Gastrocnemius medialis (tissue), 4 donors: ENCODE results near the gene CACNG3. TPM values are rescaled to one million over a fixed set of nuclear protein-coding genes. Genes with fewer than 3 reads are reported as not detected.

ENCODE experiments used
- ATAC-seq, 2 donors: fragments of 150-250 bp; one replicate each; pipeline ENCODE4 v1.9.1; 2016
- DNase-seq, 2 donors: peaks; one replicate each; pipeline ENCODE4 v3.0.0-alpha.2; 2019
- H3K27ac ChIP-seq, 4 donors: fragments of 200-600 bp; sonication (generic); 1 replicate in 1 of 4; 2 replicates in 3 of 4; pipeline ENCODE4 v1.5.1; 2016 to 2018; ENCODE audit warnings: mild to moderate bottlenecking in 2 of 4, moderate library complexity in 1 of 4
- H3K27me3 ChIP-seq, 3 donors: fragments of 200-600 bp; sonication (generic) in 2 of 3; 1 replicate in 1 of 3; 2 replicates in 2 of 3; pipeline versions ENCODE4 v1.5.1 to v1.6.0; 2016 to 2019; ENCODE audit warnings: mild to moderate bottlenecking in 1 of 3, moderate library complexity in 1 of 3
- H3K36me3 ChIP-seq, 2 donors: fragments of 200-600 bp; sonication (generic) in 1 of 2; one replicate each; pipeline ENCODE4 v1.5.1; 2017 to 2018
- H3K4me1 ChIP-seq, 2 donors: fragments of 200-600 bp; sonication (generic) in 1 of 2; one replicate each; pipeline ENCODE4 v1.5.1; 2016 to 2017; ENCODE audit warnings: mild to moderate bottlenecking in 2 of 2
- H3K4me3 ChIP-seq, 4 donors: fragments of 200-600 bp; sonication (generic) in 3 of 4; 1 replicate in 1 of 4; 2 replicates in 3 of 4; pipeline ENCODE4 v1.5.1; 2016 to 2019; ENCODE audit warnings: mild to moderate bottlenecking in 2 of 4
- H3K9me3 ChIP-seq, 3 donors: fragments of 200-600 bp; sonication (generic) in 2 of 3; 1 replicate in 1 of 3; 2 replicates in 2 of 3; pipeline ENCODE4 v1.5.1; 2016 to 2019
- CTCF ChIP-seq, 5 experiments: fragments of 450-650 bp in 3 of 5; fragments of 200-600 bp in 2 of 5; sonication (generic) in 2 of 5; IDR thresholded peaks in 4 of 5; conservative IDR thresholded peaks in 1 of 5; 1 replicate in 4 of 5; 2 replicates in 1 of 5; pipeline ENCODE4 v1.5.1; 2016 to 2019; ENCODE audit warnings: antibody characterized with exemption in 5 of 5, mild to moderate bottlenecking in 3 of 5, moderate library complexity in 3 of 5
- POLR2A ChIP-seq, 2 donors: fragments of 450-650 bp; IDR thresholded peaks; one replicate each; pipeline ENCODE4 v1.6.1; 2017; ENCODE audit warnings: antibody characterized with exemption in 2 of 2, mild to moderate bottlenecking in 2 of 2, moderate library complexity in 2 of 2
- in situ Hi-C, 4 donors: fragments of 200-750 bp; cut with MboI; loops; one replicate each; pipeline versions ENCODE4 v1.15.0 to v1.8.0; 2017; ENCODE audit warnings: low sequenced_read_pairs in 4 of 4
- intact Hi-C: fragments of 100-400 bp; cut with DNase I; formaldehyde crosslinking; loops from one replicate; pipeline ENCODE4 v1.15.1; 2023; ENCODE audit warnings: low total_unique reads
- total RNA-seq, 4 donors: library from RNA; depleted of rRNA; stranded (reverse); fragments of >200 nt; gene quantifications; one replicate each; pipeline versions ENCODE4 v1.1.0 to v1.2.3, GENCODE V29; 2016

CACNG3 gene
- total RNA-seq, 4 donors from 2014 or later = not detected

DNA sequence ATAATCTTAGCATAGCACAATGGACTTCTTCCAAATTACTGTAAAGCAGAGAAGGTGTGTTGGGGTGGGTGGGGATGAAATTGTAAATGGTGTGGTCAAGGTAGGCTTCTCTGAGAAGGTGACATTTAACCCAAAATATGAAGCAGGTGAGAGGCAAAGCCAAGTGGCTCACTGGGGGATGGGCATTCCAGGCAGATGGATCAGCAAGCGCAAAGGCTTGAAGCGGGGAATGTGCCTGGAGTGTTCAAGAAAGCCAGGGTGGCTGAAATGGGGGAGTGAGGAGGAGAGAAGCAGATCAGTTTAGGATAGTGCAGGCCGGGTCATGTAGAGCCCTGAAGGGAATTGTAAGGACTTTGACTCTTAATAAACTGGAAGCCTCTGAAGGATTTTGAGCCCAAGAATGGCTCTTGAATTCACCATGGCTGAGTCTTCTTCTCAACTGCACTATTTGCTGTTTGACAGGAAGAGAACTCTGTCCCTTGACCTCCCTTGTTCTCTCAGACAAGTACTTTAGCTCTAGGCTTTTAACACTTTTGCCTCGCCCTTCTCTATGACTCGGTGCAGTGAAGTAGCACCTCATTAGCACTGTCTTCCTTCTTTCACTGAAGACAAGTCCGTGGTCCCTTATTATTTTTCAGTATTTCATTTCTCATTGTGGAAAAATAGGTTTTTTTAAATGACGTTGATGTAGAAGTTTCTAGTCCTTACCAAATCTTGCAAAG, 14.7 kb downstream of the CACNG3 start:
- TF ChIP-seq POLR2A (IDR thresholded peaks at IDR 0.05) (no peak), CTCF (IDR thresholded peaks at IDR 0.05 in 4 of 5, conservative IDR thresholded peaks at IDR 0.05 in 1 of 5) (no peak)
- ATAC-seq (no peak), DNase-seq (no peak)
- no peaks in the 10 kb centered on the region for H3K9me3 ChIP-seq
- H3K4me1 ChIP-seq = no peaks in the 10 kb centered on the region
- no peaks in the 10 kb centered on the region for H3K36me3 ChIP-seq
- no peak overlapping the region for H3K27ac ChIP-seq
- H3K27me3 ChIP-seq = no peaks in the 10 kb centered on the region
- H3K4me3 ChIP-seq = no peak overlapping the region
- intact Hi-C loops (no loop called here), in situ Hi-C loops (no loop called here)

GRCh38 chr16:24272379-24272778, 16.2 kb downstream of the CACNG3 start:
- in situ Hi-C loops = no loop called here
- no peaks in the 10 kb centered on the region for H3K9me3 ChIP-seq
- no peak for TF ChIP-seq POLR2A (IDR thresholded peaks at IDR 0.05)
- TF ChIP-seq CTCF (IDR thresholded peaks at IDR 0.05 in 4 of 5, conservative IDR thresholded peaks at IDR 0.05 in 1 of 5) = no peak

GRCh38 chr16:24273508-24274182, 17.5 kb downstream of the CACNG3 start:
- ATAC-seq (no peak), DNase-seq (no peak)
- intact Hi-C loops = no loop called here
- no peaks in the 10 kb centered on the region for H3K4me1 ChIP-seq
- no peak overlapping the region for H3K27ac ChIP-seq
- in situ Hi-C loops = no loop called here
- no peaks in the 10 kb centered on the region for H3K36me3 ChIP-seq
- TF ChIP-seq CTCF (IDR thresholded peaks at IDR 0.05 in 4 of 5, conservative IDR thresholded peaks at IDR 0.05 in 1 of 5) (no peak), POLR2A (IDR thresholded peaks at IDR 0.05) (no peak)
- H3K9me3 ChIP-seq = no peaks in the 10 kb centered on the region
- no peaks in the 10 kb centered on the region for H3K27me3 ChIP-seq
- H3K4me3 ChIP-seq = no peak overlapping the region

More at GRCh38 chr16:24272379-24272778, 16.2 kb downstream of the CACNG3 start:
- H3K4me1 ChIP-seq = no peaks in the 10 kb centered on the region
- intact Hi-C loops = no loop called here
- DNase-seq = no peak
- H3K4me3 ChIP-seq = no peak overlapping the region
- H3K27ac ChIP-seq = no peak overlapping the region
- ATAC-seq = no peak
- H3K27me3 ChIP-seq = no peaks in the 10 kb centered on the region
- no peaks in the 10 kb centered on the region for H3K36me3 ChIP-seq

DNA sequence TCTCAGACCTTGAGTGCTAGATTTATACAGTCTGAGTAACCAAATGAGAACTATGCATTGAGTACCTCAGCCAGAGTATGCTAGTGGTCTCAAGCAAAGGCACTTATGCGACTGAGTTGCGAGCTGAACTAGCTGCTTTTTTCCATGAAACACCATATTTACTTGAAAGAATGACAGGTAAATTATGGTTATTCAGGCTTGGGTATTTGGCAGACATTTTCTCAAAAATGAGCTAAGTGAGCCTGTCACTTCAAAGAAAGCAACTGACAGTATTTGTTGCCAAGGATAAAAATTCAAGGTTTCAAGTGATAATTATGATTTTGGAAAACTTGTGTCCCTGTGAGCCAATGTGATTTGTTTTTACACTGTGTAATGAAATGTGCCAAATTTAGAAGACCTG, 19.3 kb downstream of the CACNG3 start:
- in situ Hi-C loops (no loop called here), intact Hi-C loops (no loop called here)
- Histone ChIP-seq H3K36me3 (no peaks in the 10 kb centered on the region), H3K27ac (no peak overlapping the region), H3K4me1 (no peaks in the 10 kb centered on the region), H3K9me3 (no peaks in the 10 kb centered on the region), H3K4me3 (no peak overlapping the region), H3K27me3 (no peaks in the 10 kb centered on the region)
- TF ChIP-seq POLR2A (IDR thresholded peaks at IDR 0.05) (no peak), CTCF (IDR thresholded peaks at IDR 0.05 in 4 of 5, conservative IDR thresholded peaks at IDR 0.05 in 1 of 5) (no peak)
- no peak for DNase-seq
- no peak for ATAC-seq
